Tongue (tissue), 2 donors: ENCODE data around the gene LTBP3. TPM values are rescaled to one million over a fixed set of nuclear protein-coding genes. Genes with fewer than 3 reads are reported as not detected.

Experiments used
- DNase-seq: peaks from one replicate; pipeline ENCODE4 v3.0.0-alpha.2; 2015
- total RNA-seq: library from RNA; depleted of rRNA; stranded (reverse); fragments of >200 nt; gene quantifications from one replicate; pipeline ENCODE4 v1.2.3, GENCODE V29; 2014

The LTBP3 gene
- total RNA-seq, 1 donor from 2014 or later: 116 TPM

GRCh38 chr11:65585396-65586246 lies 27.5 kb upstream of the LTBP3 start:
- no peak for DNase-seq

- DNase-seq: peak; percentile 65
These were observed 26.6 kb upstream of the LTBP3 start for GRCh38 chr11:65584723-65585171.

DNA sequence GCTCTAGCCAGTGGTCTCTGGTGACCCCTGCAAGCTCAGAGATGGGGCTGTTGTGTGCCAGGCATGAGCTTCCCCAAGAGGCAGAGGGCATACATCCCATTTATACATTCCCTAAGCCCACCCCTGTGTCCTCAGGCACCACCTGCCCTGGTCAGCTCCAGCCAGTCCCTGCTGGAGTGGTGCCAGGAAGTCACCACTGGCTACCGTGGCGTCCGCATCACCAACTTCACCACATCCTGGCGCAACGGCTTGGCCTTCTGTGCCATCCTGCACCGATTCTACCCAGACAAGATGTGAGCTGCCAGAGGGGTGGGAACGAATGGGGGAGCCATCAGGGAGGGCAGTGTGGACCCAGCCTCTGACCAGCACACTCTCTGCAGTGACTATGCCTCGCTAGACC lies 25.9 kb upstream of the LTBP3 start:
- no peak for DNase-seq

GRCh38 chr11:65583589-65583988 lies 25.4 kb upstream of the LTBP3 start:
- no peak for DNase-seq

DNA sequence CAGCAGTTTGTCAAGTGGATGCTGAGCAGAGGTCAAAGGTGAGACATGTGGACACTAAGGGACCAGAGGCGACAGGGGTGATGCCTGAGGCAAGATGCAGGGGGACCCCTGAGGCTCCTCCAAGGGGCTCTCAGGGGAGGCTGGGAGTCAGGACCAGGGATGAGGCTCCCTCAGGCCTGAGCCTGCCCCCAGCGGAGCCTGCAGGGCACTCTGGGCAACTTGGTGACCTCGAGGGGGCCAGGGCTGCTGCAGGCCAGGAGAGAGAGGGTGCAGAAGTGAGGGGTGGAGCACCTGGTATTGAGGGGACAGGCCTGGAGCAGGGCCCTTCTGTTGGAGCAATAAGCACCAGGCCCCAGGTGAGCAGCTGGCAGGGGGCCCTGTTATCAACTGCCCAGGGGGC lies 23.8 kb upstream of the LTBP3 start:
- no peak for DNase-seq

- no peak for DNase-seq
These were observed 22.6 kb upstream of the LTBP3 start for GRCh38 chr11:65580756-65581155.

- no peak for DNase-seq
These were observed 22.0 kb upstream of the LTBP3 start for GRCh38 chr11:65580031-65580692.

DNA sequence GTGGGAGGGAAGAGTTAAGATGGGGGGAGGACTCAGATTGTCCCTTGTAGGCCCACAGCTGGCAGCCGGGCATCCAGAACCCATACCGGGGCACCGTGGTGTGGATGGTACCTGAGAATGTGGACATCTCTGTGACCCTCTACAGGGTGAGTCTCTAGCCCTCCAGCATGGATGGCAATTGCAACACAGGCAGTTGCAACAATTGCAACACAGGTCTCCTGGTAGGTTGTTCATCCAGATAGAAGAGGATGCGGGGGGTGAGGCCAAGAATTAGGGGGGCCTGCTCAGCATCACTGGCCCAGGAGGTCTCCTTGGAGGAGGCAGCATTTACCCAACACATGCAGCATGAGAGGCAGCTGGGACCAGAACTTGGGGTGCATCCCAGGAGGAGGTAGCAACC lies 21.1 kb upstream of the LTBP3 start:
- no peak for DNase-seq

GRCh38 chr11:65578667-65579066 lies 20.5 kb upstream of the LTBP3 start:
- DNase-seq: no peak

DNA sequence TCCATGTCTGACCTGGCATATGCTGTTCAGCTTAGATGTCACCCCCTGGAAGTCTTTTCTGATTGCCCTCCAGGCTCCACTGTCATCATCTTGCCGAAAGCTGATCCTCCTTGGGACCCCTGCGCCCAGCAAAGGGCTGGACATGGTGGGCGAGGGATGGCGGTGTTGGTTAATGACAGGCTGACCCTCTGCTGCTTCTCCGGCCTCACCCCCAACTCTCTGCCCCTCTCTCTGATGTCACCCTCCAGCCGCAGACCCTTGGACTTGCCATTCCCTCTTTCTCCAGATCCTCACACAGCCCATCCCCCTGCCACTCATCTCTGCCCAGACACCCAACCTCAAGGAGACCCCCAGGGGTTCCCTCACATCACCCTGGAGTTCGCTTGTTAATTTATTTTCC lies 20.0 kb upstream of the LTBP3 start:
- DNase-seq: no peak

DNA sequence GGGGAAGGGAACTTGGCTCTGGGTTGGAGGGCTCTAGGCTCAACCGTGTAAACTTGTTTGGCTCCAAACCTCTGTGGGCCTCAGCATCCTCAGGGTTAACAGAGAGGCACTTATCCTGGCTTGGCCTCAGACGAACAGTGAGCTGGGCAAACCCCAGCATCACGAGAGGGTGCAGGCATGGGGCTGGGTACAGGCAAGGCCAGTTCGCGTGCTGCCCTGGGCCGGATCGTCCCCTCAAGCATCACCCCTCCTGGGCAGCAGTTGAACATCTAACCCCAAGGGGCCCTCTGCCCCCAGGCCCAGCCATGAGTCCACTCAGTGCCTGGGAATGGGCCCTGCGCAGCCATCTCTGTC lies 19.6 kb upstream of the LTBP3 start:
- DNase-seq: no peak

DNA sequence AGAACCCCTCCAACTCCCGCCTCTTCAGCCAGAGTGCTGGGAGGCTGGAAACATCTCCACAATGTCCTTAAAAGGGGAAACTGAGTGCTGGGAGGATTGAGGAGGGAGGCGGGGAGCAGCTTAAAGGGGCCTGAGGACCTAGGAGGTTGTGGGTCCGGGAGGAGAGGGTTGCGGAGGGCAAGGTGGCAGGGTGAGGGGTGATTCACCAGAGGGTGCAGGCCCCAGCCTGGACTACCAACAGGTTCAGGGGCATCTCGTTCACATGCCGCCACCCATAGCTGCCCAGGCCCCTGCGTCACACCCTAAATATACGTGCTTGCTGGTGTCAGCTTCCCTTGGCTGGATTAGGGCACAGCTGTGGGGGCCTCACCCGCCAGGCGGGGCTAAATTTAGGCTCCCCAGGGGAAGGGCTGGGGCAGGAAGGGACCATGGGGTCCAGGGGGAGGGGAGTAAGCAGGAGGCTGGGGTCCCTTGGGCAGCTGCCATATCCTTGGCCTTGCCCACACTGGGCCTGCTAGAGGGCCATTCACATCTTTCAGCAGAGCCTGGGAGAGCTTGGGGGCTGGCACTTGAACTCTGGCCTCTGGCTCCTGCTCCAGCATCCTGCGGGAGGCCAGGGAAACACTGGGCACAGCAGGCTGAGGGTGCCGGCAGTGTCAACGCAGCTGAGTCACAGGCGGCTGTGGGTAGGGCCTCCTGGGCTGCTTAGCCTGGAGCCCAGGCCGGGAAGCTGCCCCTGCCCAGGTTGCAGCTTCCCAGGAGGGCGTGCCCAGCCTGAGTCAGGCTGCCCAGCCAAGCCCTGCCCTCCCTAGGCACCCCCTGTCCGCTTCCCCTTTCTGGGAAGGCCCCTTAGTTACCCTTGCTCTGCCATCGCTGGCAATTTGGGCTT lies 19.0 kb upstream of the LTBP3 start:
- peak; percentile 91 for DNase-seq

DNA sequence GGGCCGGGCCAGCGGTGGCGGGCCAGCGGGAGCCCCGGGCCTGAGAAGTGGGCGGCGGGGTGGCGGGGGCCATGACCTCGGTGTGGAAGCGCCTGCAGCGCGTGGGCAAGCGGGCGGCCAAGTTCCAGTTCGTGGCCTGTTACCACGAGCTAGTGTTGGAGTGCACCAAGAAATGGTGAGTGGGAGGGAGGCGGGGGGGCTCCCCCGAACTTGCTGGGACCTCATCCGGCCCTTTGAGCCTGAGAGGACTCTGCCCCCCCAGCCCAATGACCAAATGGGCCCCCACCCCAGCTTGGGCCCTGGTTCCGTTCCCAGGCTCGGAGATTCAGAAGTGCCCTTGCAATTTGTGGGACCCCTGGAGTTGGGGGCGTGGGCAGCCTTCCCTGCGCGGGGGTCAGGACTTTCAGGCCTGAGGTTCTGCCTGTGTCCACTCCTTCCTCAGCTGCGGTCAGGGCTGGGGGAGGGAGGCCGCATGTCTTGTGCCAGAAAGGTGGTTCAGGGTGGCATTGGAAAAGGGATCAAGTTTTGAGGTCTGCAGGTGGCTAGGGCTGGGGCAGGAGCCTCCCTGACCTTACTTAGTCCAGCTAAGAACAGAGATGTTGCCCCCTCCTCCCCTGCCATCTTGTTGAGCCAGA lies 18.2 kb upstream of the LTBP3 start:
- no peak for DNase-seq

DNA sequence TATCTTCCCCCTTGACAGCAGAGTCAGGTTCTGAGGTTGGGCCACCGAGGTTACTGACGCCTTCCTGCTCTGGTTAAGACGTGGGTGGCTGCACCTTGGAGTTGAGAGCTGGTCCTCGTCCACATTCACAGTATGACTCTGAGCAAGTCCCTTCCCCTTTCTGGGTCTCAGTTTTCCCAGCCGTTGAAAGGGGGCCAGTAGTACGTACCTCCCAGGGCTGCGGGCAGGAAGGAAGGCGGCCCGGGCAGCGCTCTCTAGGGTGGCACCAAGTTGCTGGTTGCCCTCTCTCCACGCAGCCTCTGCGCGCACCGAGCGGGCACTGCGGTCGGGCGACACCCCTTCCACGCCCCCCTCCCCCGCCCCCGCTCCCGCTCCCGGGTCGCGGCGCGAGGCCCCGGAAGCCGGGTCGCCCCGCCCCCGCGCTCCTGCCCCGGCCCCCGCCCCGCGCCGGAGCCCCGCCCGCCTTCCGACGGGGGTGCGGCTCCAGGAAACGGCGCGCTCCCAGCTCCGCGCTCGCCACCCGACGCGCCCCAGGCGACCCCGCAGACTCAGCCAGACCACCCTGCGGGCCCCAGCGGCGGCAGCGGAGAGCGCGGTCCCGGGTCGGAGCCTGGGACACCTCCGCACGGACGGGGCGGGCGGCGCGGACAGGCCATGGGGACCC lies 17.5 kb upstream of the LTBP3 start, which contains the start of gene EHBP1L1:
Gene EHBP1L1, plus strand, starts transcription at position 486 of the 664 bp plus-strand sequence. CDS start 250 bp downstream, outside the sequence.
- peak; percentile 80 for DNase-seq

DNA sequence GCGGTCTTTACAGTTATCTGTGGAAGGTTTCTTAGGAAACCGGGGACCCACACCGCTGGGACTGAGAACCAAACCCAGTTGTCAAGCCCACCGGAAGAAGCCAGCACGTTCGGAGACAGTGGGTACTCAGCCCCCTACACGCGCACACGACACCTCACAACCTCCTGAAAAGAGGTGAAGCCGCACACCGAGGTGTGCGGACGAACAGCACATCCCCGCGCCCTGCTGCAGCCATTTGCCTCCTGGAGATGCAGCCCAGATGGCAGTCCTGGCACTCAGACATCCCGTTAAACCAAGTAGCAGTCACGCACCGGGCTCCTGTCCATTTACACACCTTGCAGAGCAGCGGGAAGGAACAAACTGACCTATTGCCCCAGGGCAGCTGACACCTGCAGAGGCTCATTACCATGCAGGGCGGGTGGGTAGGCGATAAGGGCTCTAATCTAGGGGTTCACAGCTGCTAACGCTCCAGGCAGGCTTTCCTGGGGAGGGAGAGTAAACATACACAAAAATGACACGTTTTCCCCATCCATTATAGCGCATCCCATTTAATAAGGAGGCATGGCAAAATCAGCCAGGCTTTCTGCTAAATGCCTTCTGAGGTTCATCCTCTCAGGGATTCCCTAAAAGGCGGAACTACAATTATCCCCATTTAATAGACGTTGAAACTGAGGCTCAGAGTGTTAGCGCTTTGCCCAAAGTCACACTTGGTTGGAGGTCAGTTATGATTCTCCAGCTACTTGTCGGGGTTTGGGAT lies 16.8 kb upstream of the LTBP3 start:
- no peak for DNase-seq

DNA sequence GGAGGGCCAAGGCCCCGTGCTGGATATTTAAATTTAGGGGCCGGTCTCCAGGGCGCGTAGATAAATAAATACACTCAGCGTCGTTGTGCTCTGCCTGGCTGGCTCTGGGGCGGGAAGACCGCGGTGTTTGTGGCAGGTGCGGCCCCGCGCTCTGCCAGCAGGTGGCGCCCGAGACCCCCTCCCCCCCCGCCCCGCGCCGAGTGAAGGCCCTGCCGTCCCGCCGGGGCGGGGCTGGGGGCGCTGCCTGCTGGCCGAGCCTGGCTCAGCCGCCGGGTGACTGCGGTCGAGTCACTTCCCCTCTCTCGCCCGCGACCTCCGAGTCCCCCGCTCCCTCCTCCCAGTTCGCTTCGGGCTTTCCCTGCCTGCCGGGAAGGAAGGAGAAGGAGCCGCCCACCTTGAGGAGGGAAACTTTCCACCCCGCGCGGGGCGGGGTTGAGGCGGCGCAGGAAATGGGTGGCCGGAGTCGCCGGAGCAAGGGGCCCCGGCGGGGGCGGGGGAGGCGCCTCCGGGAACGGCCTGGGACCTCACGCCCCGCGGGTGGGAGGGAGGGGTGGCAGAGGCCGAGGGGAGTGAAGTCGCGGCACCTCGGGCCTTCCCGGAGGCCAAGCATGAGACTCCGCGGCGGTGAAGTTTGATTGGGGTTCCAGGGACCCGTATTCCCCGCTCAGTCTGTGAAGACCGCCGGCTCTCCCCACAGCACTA lies 16.1 kb upstream of the LTBP3 start:
- peak; percentile 92 for DNase-seq

DNA sequence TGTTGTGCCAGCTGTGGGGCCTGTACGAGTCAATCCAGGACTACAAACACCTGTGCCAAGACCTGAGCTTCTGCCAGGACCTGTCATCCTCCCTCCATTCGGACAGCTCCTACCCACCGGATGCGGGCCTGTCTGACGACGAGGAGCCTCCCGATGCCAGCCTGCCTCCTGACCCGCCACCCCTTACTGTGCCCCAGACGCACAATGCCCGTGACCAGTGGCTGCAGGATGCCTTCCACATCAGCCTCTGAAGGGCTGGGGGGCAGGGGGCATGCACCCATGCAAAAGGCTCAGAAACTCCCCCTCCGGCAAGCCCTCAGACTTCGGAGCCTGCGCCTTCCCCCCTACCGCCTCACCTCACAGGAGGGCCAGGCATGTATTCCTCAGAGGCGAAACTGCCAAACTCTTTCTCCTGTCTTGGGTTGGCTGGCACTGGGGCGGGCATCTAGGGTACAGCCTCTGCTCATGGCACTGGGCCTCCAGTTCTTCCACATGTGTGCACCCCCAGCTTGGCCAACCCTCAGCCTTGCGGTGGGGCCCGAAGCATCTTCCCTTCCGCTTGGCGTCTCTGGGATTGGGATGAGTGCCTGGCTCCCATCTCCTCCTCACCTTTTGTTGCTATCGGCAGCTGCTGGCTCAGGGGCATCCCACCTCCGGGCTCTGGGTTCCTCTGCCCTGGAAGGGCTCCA lies 15.4 kb upstream of the LTBP3 start:
- no peak for DNase-seq

DNA sequence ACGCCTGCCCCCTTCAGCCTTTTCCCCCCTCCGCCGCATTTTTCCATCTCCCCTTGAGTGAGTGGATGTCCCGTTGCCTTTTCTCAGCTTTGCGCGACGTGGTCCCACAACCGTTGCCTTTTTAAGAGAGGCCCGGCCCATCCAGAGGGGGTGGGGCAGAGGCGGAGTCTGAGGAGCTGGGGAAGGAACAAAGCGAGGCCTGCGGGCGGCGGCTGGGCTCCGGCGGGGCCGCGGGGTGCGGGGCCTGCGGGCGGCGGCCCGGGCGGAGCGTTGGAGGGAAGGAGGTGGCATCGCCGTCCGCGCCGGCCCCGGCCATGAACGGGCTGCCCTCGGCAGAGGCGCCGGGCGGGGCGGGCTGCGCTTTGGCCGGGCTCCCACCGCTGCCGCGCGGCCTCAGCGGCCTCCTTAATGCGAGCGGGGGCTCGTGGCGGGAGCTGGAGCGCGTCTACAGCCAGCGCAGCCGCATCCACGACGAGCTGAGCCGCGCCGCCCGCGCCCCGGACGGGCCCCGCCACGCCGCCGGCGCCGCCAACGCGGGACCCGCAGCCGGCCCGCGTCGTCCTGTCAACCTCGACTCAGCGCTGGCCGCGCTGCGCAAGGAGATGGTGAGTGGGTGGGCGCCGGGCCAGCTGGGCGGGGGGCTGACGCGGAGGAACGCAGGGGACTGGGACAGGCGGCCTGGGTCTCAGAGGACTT lies 14.3 kb upstream of the LTBP3 start, which contains the start of gene FAM89B:
Gene FAM89B, plus strand, starts transcription at position 183 of the 696 bp plus-strand sequence. Its CDS starts 132 bp downstream, at position 315.
- DNase-seq: peak; percentile 97

DNA sequence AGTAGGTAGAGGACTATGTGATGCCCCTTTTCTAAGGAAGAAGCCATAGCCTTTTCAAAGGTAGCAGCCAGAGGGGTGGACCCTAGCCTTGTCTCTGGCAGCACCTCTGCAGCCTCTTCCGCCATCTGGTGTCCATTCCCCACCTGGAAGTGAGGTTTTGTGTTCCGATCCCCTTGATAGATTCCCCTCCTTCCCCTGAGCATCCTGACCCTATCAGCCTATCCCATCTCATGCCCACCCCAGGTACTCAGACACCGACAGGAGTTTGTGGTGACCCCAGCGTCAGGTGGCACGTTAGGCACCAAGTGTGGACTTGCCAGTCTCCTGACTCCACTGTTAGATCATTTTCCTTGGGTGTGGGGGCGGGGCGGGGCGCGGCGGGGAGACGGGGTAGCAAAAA lies 13.8 kb upstream of the LTBP3 start:
- peak; percentile 71 for DNase-seq
